Kidney epithelial cell (primary cell): ENCODE measurements around the gene RGS7BP. TPM values are rescaled to one million over a fixed set of nuclear protein-coding genes. Genes with fewer than 3 reads are reported as not detected.
A peak's percentile ranks its signal among the peaks of the same experiment; 100 is the strongest.

Source experiments
- DNase-seq: peaks from one replicate; pipeline ENCODE4 v3.0.0-alpha.2; 2010; ENCODE audit warnings: low read depth
- H3K27me3 ChIP-seq: 2 replicates; pipeline ENCODE4 v1.6.0; 2011; ENCODE audit warnings: low read length; ENCODE audit not compliant: control insufficient read depth, insufficient read depth
- H3K36me3 ChIP-seq: 2 replicates; pipeline ENCODE4 v1.5.1; 2011; ENCODE audit warnings: low read length; ENCODE audit not compliant: control insufficient read depth, insufficient read depth
- H3K4me3 ChIP-seq: 2 replicates; pipeline ENCODE4 v1.5.1; 2011; ENCODE audit warnings: low read depth, mild to moderate bottlenecking, control low read depth, low read length
- CTCF ChIP-seq: IDR thresholded peaks from 2 replicates; pipeline ENCODE4 v1.5.1; 2011; ENCODE audit warnings: mild to moderate bottlenecking, moderate library complexity, low read length, control low read depth, inconsistent platforms; ENCODE audit not compliant: insufficient read depth, poor library complexity, severe bottlenecking
- total RNA-seq: library from RNA; depleted of rRNA; stranded (reverse); fragments of >200 nt; gene quantifications from 2 replicates; pipeline ENCODE4 v1.2.3, GENCODE V29; 2015

RGS7BP gene
- total RNA-seq, 1 donor from 2014 or later: not detected

- no peak for DNase-seq
- Histone ChIP-seq H3K27me3 (no peaks in the 10 kb centered on the region), H3K36me3 (no peaks in the 10 kb centered on the region), H3K4me3 (no peak overlapping the region)
- no peak for TF ChIP-seq CTCF
Observed at GRCh38 chr5:64489857-64490256, 16.0 kb upstream of the RGS7BP start.

GRCh38 chr5:64497386-64497785, 8.4 kb upstream of the RGS7BP start:
- Histone ChIP-seq H3K27me3 (no peaks in the 10 kb centered on the region), H3K36me3 (no peaks in the 10 kb centered on the region), H3K4me3 (no peak overlapping the region)
- no peak for TF ChIP-seq CTCF
- no peak for DNase-seq

- H3K27me3 ChIP-seq: peaks cover 20% of the 10 kb centered on the region
- no peak overlapping the region for H3K4me3 ChIP-seq
- DNase-seq: no peak
- no peak for TF ChIP-seq CTCF
- H3K36me3 ChIP-seq: no peaks in the 10 kb centered on the region
Observed at GRCh38 chr5:64502196-64502595, 3.6 kb upstream of the RGS7BP start.

- DNase-seq: no peak
- peaks cover 24% of the 10 kb centered on the region for H3K27me3 ChIP-seq
- TF ChIP-seq CTCF: no peak
- no peaks in the 10 kb centered on the region for H3K36me3 ChIP-seq
- peak overlapping the region; percentile 38 for H3K4me3 ChIP-seq
Observed at GRCh38 chr5:64506567-64507263, 900 bp downstream of the RGS7BP start.

GRCh38 chr5:64507264-64507605, 1.4 kb downstream of the RGS7BP start:
- Histone ChIP-seq H3K36me3 (no peaks in the 10 kb centered on the region), H3K27me3 (peaks cover 26% of the 10 kb centered on the region), H3K4me3 (no peak overlapping the region)
- TF ChIP-seq CTCF: no peak
- no peak for DNase-seq

GRCh38 chr5:64509828-64510227, 4.0 kb downstream of the RGS7BP start:
- no peak for DNase-seq
- no peak for TF ChIP-seq CTCF
- peaks cover 23% of the 10 kb centered on the region for H3K27me3 ChIP-seq
- no peak overlapping the region for H3K4me3 ChIP-seq
- H3K36me3 ChIP-seq: no peaks in the 10 kb centered on the region
